ENCODE data around the gene ALX1. TPM values are rescaled to one million over a fixed set of nuclear protein-coding genes. Genes with fewer than 3 reads are reported as not detected.

Gene ALX1
- total and polyA plus RNA-seq, 9 of the 15 experiments (the other 6 are each of a cell fraction or from before 2014, with no cell fraction given) = 0.09 to 0.31 (median 0.11) TPM; not detected in 2

- CTCF ChIA-PET (ENCODE audit: low intra/inter-chr PET ratio) = no interaction called here
- TF ChIP-seq ZNF347 (CRISPR knock-in tag; IDR thresholded peaks at IDR 0.05; ENCODE audit: low read depth) (no peak), RBM25 (IDR thresholded peaks at IDR 0.05; ENCODE audit: low read depth, low read length, severe bottlenecking) (no peak), STAG1 (CRISPR knock-in tag; IDR thresholded peaks at IDR 0.05; ENCODE audit: borderline replicate concordance) (no peak), SMARCE1 (IDR thresholded peaks at IDR 0.05) (no peak), RAD51 (IDR thresholded peaks at IDR 0.05; ENCODE audit: borderline replicate concordance, low read depth) (no peak), NR2F6 (CRISPR knock-in tag; IDR thresholded peaks at IDR 0.05) (no peak), ZBTB17 (CRISPR knock-in tag; IDR thresholded peaks at IDR 0.05) (no peak), EHMT2 (IDR thresholded peaks at IDR 0.05) (no peak), BACH1 (tag; IDR thresholded peaks at IDR 0.05) (no peak), PCBP1 (IDR thresholded peaks at IDR 0.05; ENCODE audit: low read depth, low read length, poor library complexity, severe bottlenecking) (no peak), NCOA6 (IDR thresholded peaks at IDR 0.05) (no peak), SMAD1 (IDR thresholded peaks at IDR 0.05; ENCODE audit: low read depth, low read length, partially characterized antibody) (no peak), FOSL1 (tag; conservative IDR thresholded peaks at IDR 0.05) (no peak), PYGO2 (tag; IDR thresholded peaks at IDR 0.05) (no peak), ZKSCAN1 (IDR thresholded peaks at IDR 0.05; ENCODE audit: low read depth, low read length) (no peak), ZNF707 (CRISPR knock-in tag; conservative IDR thresholded peaks at IDR 0.05) (no peak), ZBTB1 (CRISPR knock-in tag; IDR thresholded peaks at IDR 0.05; ENCODE audit: borderline replicate concordance, low read depth) (no peak)
- TF ChIP-seq, protein P1, sequence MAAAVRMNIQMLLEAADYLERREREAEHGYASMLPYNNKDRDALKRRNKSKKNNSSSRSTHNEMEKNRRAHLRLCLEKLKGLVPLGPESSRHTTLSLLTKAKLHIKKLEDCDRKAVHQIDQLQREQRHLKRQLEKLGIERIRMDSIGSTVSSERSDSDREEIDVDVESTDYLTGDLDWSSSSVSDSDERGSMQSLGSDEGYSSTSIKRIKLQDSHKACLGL (CRISPR knock-in tag; IDR thresholded peaks at IDR 0.05; ENCODE audit: borderline replicate concordance, poor library complexity, severe bottlenecking) = no peak
- in situ Hi-C loops (cut with MboI) (no loop called here), intact Hi-C loops (cut with micrococcal nuclease) (no loop called here)
- H3K27me3 ChIP-seq (ENCODE audit: control insufficient read depth in 2 of 2, insufficient read depth in 2 of 2, low read length in 2 of 2) = no peaks in the 10 kb centered on the region
- H3K4me2 ChIP-seq (ENCODE audit: insufficient read depth, low read length) = no peak overlapping the region
- ATAC-seq = no peak
- DNase-seq (ENCODE audit: extremely low read depth in 1 of 4, low spot score in 3 of 4) = no peak
- no peaks in the 10 kb centered on the region for H3K9me1 ChIP-seq (ENCODE audit: control insufficient read depth, insufficient read depth, low read length)
- FAIRE-seq = no peak
- H4K20me1 ChIP-seq (replicated peaks; ENCODE audit: control insufficient read depth, insufficient read depth, low read length) = no peaks in the 10 kb centered on the region
- BruUV-seq (replicated peaks) = no TSS peak
- no peak overlapping the region for H3K4me3 ChIP-seq
- H3K36me3 ChIP-seq (ENCODE audit: control insufficient read depth, insufficient read depth, low read length) = no peaks in the 10 kb centered on the region
- POLR2A ChIA-PET = no interaction called here
- H3K9ac ChIP-seq (ENCODE audit: insufficient read depth in 1 of 2, low read depth in 2 of 2, low read length in 2 of 2) = no peak overlapping the region
- no peak overlapping the region for H3K27ac ChIP-seq (ENCODE audit: extremely low read depth, low read depth, low read length)
- no peaks in the 10 kb centered on the region for H3K9me3 ChIP-seq (replicated peaks; ENCODE audit: control insufficient read depth, insufficient read depth, low read depth, low read length)
- no peaks in the 10 kb centered on the region for H3K79me2 ChIP-seq (ENCODE audit: control insufficient read depth, insufficient read depth, low read length)
- no peak overlapping the region for H2AFZ ChIP-seq (ENCODE audit: low read depth, low read length)
- 0% methylated on average over 3 of the region's 3 CpGs for WGBS (ENCODE audit: insufficient coverage, low coverage, missing lambda C conversion rate)
- H3K4me1 ChIP-seq (replicated peaks in 1 of 2; ENCODE audit: control insufficient read depth in 2 of 2, insufficient read depth in 2 of 2, low read length in 2 of 2) = no peaks in the 10 kb centered on the region
These were observed 30.0 kb downstream of the ALX1 start for GRCh38 chr12:85310025-85310424.
